Natural killer cell treated with Interleukin-12 subunit alpha and Interleukin-12 subunit beta and Interleukin-15 and Interleukin-18, amount 100 ng/mL, for 72 hours (primary cell): ENCODE measurements around the gene ITCH. TPM values are rescaled to one million over a fixed set of nuclear protein-coding genes. Genes with fewer than 3 reads are reported as not detected.
"Not testable (repeated sequence)": the region's sequence is repeated elsewhere in the genome, so short reads cannot be mapped to it uniquely, and the experiment has no call there.

ENCODE experiments used
- ATAC-seq, 2 donors: fragments of 150-1000 bp; cut with Tn5 transposase in 1 of 2; sonication (Bioruptor Pico), chemical (Tn5 transposase) in 1 of 2; 2 replicates each; pipeline ENCODE4 v1.10.0; 2021
- DNase-seq: peaks from one replicate; pipeline ENCODE4 v3.0.0; 2022; ENCODE audit warnings: low spot score
- H3K27ac Mint-ChIP-seq, 2 donors: 1 replicate in 1 of 2; 2 replicates in 1 of 2; pipeline ENCODE4 v1.8.0; 2022; ENCODE audit warnings: mixed read lengths in 2 of 2, mild to moderate bottlenecking in 1 of 2, moderate library complexity in 1 of 2
- H3K27me3 Mint-ChIP-seq, 2 donors: 1 replicate in 1 of 2; 2 replicates in 1 of 2; pipeline ENCODE4 v1.8.0; 2022; ENCODE audit warnings: mixed read lengths in 2 of 2
- H3K36me3 Mint-ChIP-seq: one replicate; pipeline ENCODE4 v1.8.0; 2022; ENCODE audit warnings: mixed read lengths
- H3K4me1 Mint-ChIP-seq, 2 donors: 1 replicate in 1 of 2; 2 replicates in 1 of 2; pipeline ENCODE4 v1.8.0; 2022; ENCODE audit warnings: low read depth in 2 of 2, mixed read lengths in 2 of 2, mild to moderate bottlenecking in 1 of 2
- H3K4me3 Mint-ChIP-seq: one replicate; pipeline ENCODE4 v1.8.0; 2022; ENCODE audit warnings: mixed read lengths
- H3K9me3 Mint-ChIP-seq: 2 replicates; pipeline ENCODE4 v1.8.0; 2022; ENCODE audit warnings: mixed read lengths
- total RNA-seq, 2 donors: library from RNA; stranded (reverse); gene quantifications; one replicate each; pipeline ENCODE4 v1.2.3, GENCODE V29; 2022

Gene ITCH
- total RNA-seq, 2 donors from 2014 or later: 79.5 to 83.6 TPM

- DNase-seq (no peak), ATAC-seq (no peak)
- no peaks in the 10 kb centered on the region for H3K27me3 Mint-ChIP-seq
- peaks cover 23 to 33% of the 10 kb centered on the region in 2 donors for H3K4me1 Mint-ChIP-seq
- no peaks in the 10 kb centered on the region for H3K9me3 Mint-ChIP-seq
- H3K4me3 Mint-ChIP-seq: no peak overlapping the region
- peaks cover 7% of the 10 kb centered on the region for H3K36me3 Mint-ChIP-seq
- H3K27ac Mint-ChIP-seq: no peak overlapping the region
Measured at GRCh38 chr20:34512266-34512954, 149.3 kb downstream of the ITCH start.

GRCh38 chr20:34512955-34513419 is 149.9 kb downstream of the ITCH start:
- Mint-ChIP-seq H3K4me3 (no peak overlapping the region), H3K27me3 (no peaks in the 10 kb centered on the region), H3K4me1 (peaks cover 26 to 36% of the 10 kb centered on the region in 2 donors), H3K27ac (no peak overlapping the region), H3K36me3 (peaks cover 1% of the 10 kb centered on the region), H3K9me3 (no peaks in the 10 kb centered on the region)
- DNase-seq (no peak), ATAC-seq (no peak)

DNA sequence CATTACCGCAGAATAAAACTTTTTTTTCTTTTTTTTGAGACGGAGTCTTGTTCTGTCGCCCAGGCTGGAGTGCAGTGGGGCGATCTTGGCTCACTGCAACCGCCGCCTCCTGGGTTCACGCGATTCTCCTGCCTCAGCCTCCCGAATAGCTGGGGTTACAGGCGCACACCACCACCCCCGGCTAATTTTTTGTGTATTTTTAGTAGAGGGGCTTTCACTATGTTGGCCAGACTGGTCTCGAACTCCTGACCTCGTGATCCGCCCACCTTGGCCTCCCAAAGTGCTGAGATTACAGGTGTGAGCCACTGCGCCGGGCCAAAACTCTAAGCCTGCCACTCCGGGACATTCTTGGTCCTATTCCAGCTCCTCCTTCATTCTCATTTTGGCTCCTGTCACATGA is 151.0 kb downstream of the ITCH start:
- DNase-seq, H3K4me3 Mint-ChIP-seq, H3K36me3 Mint-ChIP-seq, H3K9me3 Mint-ChIP-seq, H3K27me3 Mint-ChIP-seq, ATAC-seq: not testable (repeated sequence)
- Mint-ChIP-seq H3K27ac (peak overlapping the region; percentile 96 to 99), H3K4me1 (peaks cover 34 to 43% of the 10 kb centered on the region in 2 donors)

- H3K4me1 Mint-ChIP-seq: peaks cover 34 to 43% of the 10 kb centered on the region in 2 donors
- no peaks in the 10 kb centered on the region for H3K9me3 Mint-ChIP-seq
- ATAC-seq (no peak), DNase-seq (no peak)
- H3K36me3 Mint-ChIP-seq: no peaks in the 10 kb centered on the region
- H3K27me3 Mint-ChIP-seq: no peaks in the 10 kb centered on the region
- peak overlapping the region; percentile 93 for H3K4me3 Mint-ChIP-seq
- peak overlapping the region; percentile 96 to 99 for H3K27ac Mint-ChIP-seq
Measured at GRCh38 chr20:34514897-34515483, 151.9 kb downstream of the ITCH start.

GRCh38 chr20:34515484-34516246 is 152.6 kb downstream of the ITCH start:
- H3K4me3 Mint-ChIP-seq: peak overlapping the region; percentile 93
- no peaks in the 10 kb centered on the region for H3K9me3 Mint-ChIP-seq
- peaks cover 36 to 43% of the 10 kb centered on the region in 2 donors for H3K4me1 Mint-ChIP-seq
- H3K27ac Mint-ChIP-seq: peak overlapping the region; percentile 96 to 99
- ATAC-seq (peak; percentile 63 to 65), DNase-seq (peak; percentile 66)
- H3K27me3 Mint-ChIP-seq: no peaks in the 10 kb centered on the region
- no peaks in the 10 kb centered on the region for H3K36me3 Mint-ChIP-seq

GRCh38 chr20:34516247-34517113 is 153.4 kb downstream of the ITCH start, which contains the start of gene DYNLRB1:
DYNLRB1 (plus strand) TSS chr20:34516422; CDS start chr20:34516459, 37 bp downstream.
- peak within 1 kb of the TSS; percentile 96 to 99 for H3K27ac Mint-ChIP-seq
- H3K9me3 Mint-ChIP-seq: no peaks in the 10 kb centered on the region
- H3K4me3 Mint-ChIP-seq: peak within 1 kb of the TSS; percentile 93
- ATAC-seq (peak; percentile 96), DNase-seq (peak; percentile 96)
- peaks cover 38 to 43% of the 10 kb centered on the region in 2 donors for H3K4me1 Mint-ChIP-seq
- no peaks in the 10 kb centered on the region for H3K36me3 Mint-ChIP-seq
- H3K27me3 Mint-ChIP-seq: no peaks in the 10 kb centered on the region

DNA sequence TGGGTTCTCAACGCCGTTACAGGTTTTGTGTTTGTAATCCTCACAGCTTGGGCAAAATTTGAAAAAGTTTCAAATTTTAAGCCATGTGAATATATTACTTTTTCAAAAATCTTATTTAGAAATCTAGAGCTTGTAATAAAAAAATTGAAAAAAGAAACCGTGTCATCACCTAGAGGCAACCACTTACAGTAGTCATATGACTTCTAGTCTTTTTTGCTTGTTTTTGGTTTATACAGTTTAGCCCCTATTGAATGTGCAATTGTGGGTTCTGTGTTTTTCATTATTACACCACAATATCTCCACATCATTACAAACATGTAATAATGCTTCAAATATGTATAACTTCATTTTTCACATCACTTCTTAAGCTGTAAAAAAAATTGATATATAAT is 154.0 kb downstream of the ITCH start:
- H3K27ac Mint-ChIP-seq: peak overlapping the region; percentile 96 to 99
- H3K4me3 Mint-ChIP-seq: peak overlapping the region; percentile 93
- no peak for ATAC-seq

DNA sequence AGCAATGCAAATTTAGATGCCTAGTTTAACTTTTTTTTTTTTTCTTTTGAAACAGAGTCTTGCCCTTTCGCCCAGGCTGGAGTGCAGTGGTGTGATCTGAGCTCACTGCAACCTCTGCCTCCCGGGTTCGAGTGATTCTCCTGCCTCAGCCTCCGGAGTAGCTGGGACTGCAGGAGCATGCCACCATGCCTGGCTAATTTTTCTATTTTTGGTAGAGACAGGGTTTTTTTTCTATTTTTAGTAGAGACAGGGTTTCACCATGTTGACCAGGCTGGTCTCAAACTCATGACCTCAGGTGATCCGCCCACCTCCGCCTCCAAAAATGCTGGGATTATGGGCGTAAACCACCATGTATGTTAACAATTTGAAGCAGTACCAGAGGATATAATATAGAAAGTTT is 155.8 kb downstream of the ITCH start:
- Mint-ChIP-seq H3K27ac (peak overlapping the region; percentile 31 to 59), H3K4me1 (peaks cover 43 to 47% of the 10 kb centered on the region in 2 donors)
- not testable (repeated sequence) for H3K27me3 Mint-ChIP-seq, H3K9me3 Mint-ChIP-seq, H3K4me3 Mint-ChIP-seq, ATAC-seq, H3K36me3 Mint-ChIP-seq, DNase-seq

More for the DNA sequence above, 154.0 kb downstream of the ITCH start:
- H3K9me3 Mint-ChIP-seq: no peaks in the 10 kb centered on the region
- no peak for DNase-seq
- H3K36me3 Mint-ChIP-seq: no peaks in the 10 kb centered on the region
- no peaks in the 10 kb centered on the region for H3K27me3 Mint-ChIP-seq
- peaks cover 41 to 46% of the 10 kb centered on the region in 2 donors for H3K4me1 Mint-ChIP-seq

GRCh38 chr20:34519841-34520240 is 156.8 kb downstream of the ITCH start:
- H3K4me3 Mint-ChIP-seq, H3K27me3 Mint-ChIP-seq, ATAC-seq, H3K27ac Mint-ChIP-seq, DNase-seq, H3K36me3 Mint-ChIP-seq, H3K9me3 Mint-ChIP-seq: not testable (repeated sequence)
- H3K4me1 Mint-ChIP-seq: peaks cover 37 to 39% of the 10 kb centered on the region in 2 donors

DNA sequence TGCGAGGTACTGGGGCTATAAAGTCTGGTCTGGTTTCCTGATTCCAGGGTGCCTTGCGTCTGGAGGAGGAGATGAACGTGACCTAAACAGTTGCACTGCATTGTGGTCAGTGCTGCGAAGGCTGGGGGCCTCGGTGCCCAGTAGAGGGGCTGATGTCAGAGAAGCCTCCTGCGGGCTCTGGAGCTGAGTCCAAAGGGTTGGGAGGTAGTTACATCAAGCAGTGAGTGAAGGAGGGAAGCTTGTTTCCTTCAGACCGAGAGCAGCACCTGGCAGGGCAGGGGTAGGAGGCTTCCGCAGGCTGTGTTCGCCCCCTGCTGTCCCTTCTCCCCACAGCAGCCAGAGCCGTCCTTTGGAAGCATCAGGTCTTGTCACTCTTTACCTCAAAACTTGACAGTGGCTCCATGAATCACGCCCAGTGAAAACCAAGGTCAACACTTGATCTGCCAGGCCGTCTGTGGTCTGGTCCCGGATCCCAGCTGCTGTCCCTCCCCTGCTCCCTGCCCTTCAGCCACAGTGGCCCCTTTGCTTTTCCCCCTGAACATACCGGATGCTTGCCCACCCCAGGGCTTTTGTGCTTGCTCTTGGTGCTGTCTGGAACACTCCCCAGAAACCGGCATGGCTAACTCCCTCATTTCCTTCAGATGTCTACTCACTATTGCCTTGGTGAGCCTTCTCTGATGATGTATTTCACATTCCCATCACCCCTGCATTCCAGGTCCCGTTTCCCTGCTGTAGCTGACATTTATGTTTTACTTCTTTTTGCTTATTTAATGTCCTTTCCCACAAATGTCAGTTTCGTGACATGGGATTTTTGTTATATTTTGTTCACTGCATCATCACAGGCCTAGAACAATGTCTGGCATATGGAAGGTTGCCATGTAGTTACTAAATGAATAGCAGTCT is 160.1 kb downstream of the ITCH start:
- Mint-ChIP-seq H3K4me1 (peaks cover 24 to 29% of the 10 kb centered on the region in 2 donors), H3K9me3 (no peaks in the 10 kb centered on the region), H3K27ac (peak overlapping the region in 1 of 2 donors; percentile 3), H3K4me3 (no peak overlapping the region), H3K27me3 (no peaks in the 10 kb centered on the region), H3K36me3 (no peaks in the 10 kb centered on the region)
- peak; percentile 60 to 70 for ATAC-seq
- DNase-seq: no peak

DNA sequence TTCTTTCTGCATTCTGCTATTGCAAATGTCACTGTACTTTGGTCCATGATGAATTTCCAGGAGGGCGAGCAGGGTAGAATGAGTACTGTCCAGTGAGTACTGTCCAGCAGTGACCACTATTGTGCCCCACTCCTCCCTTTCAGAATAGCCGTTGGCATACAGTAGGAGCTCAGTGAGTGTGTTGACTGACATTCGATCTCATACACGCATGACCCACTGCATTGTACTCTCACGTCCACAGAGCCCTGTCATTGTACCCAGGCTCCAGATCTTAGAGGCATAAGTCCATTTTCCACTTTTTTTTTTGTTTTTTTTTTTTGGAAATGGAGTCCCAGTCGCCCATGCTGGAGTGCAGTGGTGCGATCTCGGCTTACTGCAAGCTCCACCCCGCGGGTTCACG is 161.4 kb downstream of the ITCH start:
- ATAC-seq: no peak
- H3K27ac Mint-ChIP-seq: no peak overlapping the region
- H3K9me3 Mint-ChIP-seq: no peaks in the 10 kb centered on the region
- DNase-seq: no peak
- no peak overlapping the region for H3K4me3 Mint-ChIP-seq
- peaks cover 20 to 35% of the 10 kb centered on the region in 2 donors for H3K4me1 Mint-ChIP-seq
- no peaks in the 10 kb centered on the region for H3K36me3 Mint-ChIP-seq
- H3K27me3 Mint-ChIP-seq: no peaks in the 10 kb centered on the region

- Mint-ChIP-seq H3K9me3 (no peaks in the 10 kb centered on the region), H3K27me3 (no peaks in the 10 kb centered on the region), H3K4me3 (no peak overlapping the region), H3K4me1 (peaks cover 24 to 40% of the 10 kb centered on the region in 2 donors), H3K36me3 (no peaks in the 10 kb centered on the region), H3K27ac (no peak overlapping the region)
- no peak for DNase-seq
- no peak for ATAC-seq
Measured at GRCh38 chr20:34525342-34525708, 162.3 kb downstream of the ITCH start.
